CD4-positive, CD25-positive, alpha-beta regulatory T cell (primary cell): Measurements from ENCODE around the gene LRIF1. TPM values are rescaled to one million over a fixed set of nuclear protein-coding genes. Genes with fewer than 3 reads are reported as not detected.
"Not testable (repeated sequence)": the region's sequence is repeated elsewhere in the genome, so short reads cannot be mapped to it uniquely, and the experiment has no call there.

Experiments used
- ATAC-seq, 2 donors: fragments of 150-1000 bp; cut with Tn5 transposase; one replicate each; pipeline ENCODE4 v1.10.0; 2021; ENCODE audit warnings: low read depth in 2 of 2, moderate number of reproducible peaks in 2 of 2, moderate library complexity in 1 of 2
- DNase-seq, 3 donors: peaks; one replicate each; pipeline versions ENCODE4 v3.0.0 to v3.0.0-alpha.2; 2012 to 2022; ENCODE audit warnings: mixed read lengths in 1 of 3
- H3K27ac ChIP-seq: one replicate; pipeline ENCODE4 v1.7.0; 2013; ENCODE audit warnings: mild to moderate bottlenecking, low read length; ENCODE audit not compliant: insufficient read depth, poor library complexity, severe bottlenecking
- H3K27me3 ChIP-seq: one replicate; pipeline ENCODE4 v1.7.0; 2013; ENCODE audit warnings: low read length; ENCODE audit not compliant: control insufficient read depth, insufficient read depth
- H3K36me3 ChIP-seq: one replicate; pipeline ENCODE4 v1.7.0; 2013; ENCODE audit warnings: mild to moderate bottlenecking, low read length, moderate library complexity; ENCODE audit not compliant: control insufficient read depth, insufficient read depth
- H3K4me1 ChIP-seq: 2 replicates; pipeline ENCODE4 v1.7.0; 2013; ENCODE audit warnings: mild to moderate bottlenecking, low read length; ENCODE audit not compliant: insufficient read depth, control insufficient read depth, poor library complexity, severe bottlenecking
- H3K4me3 ChIP-seq: one replicate; pipeline ENCODE4 v1.7.0; 2013; ENCODE audit warnings: low read depth, mild to moderate bottlenecking, low read length, moderate library complexity
- H3K9me3 ChIP-seq, 2 experiments: 1 replicate in 1 of 2; 2 replicates in 1 of 2; pipeline ENCODE4 v1.7.0; 2013; ENCODE audit warnings: low read length in 2 of 2, mild to moderate bottlenecking in 1 of 2, moderate library complexity in 1 of 2; ENCODE audit not compliant: control insufficient read depth in 2 of 2
- H3K27ac Mint-ChIP-seq, 3 donors: one replicate each; pipeline ENCODE4 v1.8.0; 2020 to 2022; ENCODE audit warnings: mild to moderate bottlenecking in 3 of 3, mixed read lengths in 3 of 3, moderate library complexity in 2 of 3
- H3K27me3 Mint-ChIP-seq: one replicate; pipeline ENCODE4 v1.8.0; 2022; ENCODE audit warnings: mild to moderate bottlenecking, mixed read lengths
- H3K36me3 Mint-ChIP-seq: one replicate; pipeline ENCODE4 v1.8.0; 2020; ENCODE audit warnings: mixed read lengths
- H3K4me1 Mint-ChIP-seq, 4 donors: one replicate each; pipeline ENCODE4 v1.8.0; 2020 to 2022; ENCODE audit warnings: mixed read lengths in 4 of 4, mild to moderate bottlenecking in 1 of 4
- H3K4me3 Mint-ChIP-seq, 4 donors: one replicate each; pipeline ENCODE4 v1.8.0; 2020 to 2022; ENCODE audit warnings: mild to moderate bottlenecking in 4 of 4, mixed read lengths in 4 of 4, moderate library complexity in 3 of 4
- H3K9me3 Mint-ChIP-seq, 7 donors: one replicate each; pipeline ENCODE4 v1.8.0; 2020 to 2022; ENCODE audit warnings: mixed read lengths in 7 of 7, mild to moderate bottlenecking in 3 of 7, moderate library complexity in 2 of 7
- polyA plus RNA-seq, 4 donors: library from polyadenylated mRNA; unstranded; fragments of 300-500 nt; fragmentation: Illumina TruSeq; gene quantifications; one replicate each; pipeline ENCODE4 v1.2.3, GENCODE V29; 2021
- total RNA-seq: library from RNA; stranded (reverse); gene quantifications from one replicate; pipeline ENCODE4 v1.2.3, GENCODE V29; 2022

LRIF1 gene, protein sequence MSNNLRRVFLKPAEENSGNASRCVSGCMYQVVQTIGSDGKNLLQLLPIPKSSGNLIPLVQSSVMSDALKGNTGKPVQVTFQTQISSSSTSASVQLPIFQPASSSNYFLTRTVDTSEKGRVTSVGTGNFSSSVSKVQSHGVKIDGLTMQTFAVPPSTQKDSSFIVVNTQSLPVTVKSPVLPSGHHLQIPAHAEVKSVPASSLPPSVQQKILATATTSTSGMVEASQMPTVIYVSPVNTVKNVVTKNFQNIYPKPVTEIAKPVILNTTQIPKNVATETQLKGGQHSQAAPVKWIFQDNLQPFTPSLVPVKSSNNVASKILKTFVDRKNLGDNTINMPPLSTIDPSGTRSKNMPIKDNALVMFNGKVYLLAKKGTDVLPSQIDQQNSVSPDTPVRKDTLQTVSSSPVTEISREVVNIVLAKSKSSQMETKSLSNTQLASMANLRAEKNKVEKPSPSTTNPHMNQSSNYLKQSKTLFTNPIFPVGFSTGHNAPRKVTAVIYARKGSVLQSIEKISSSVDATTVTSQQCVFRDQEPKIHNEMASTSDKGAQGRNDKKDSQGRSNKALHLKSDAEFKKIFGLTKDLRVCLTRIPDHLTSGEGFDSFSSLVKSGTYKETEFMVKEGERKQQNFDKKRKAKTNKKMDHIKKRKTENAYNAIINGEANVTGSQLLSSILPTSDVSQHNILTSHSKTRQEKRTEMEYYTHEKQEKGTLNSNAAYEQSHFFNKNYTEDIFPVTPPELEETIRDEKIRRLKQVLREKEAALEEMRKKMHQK
- 3.6 TPM for total RNA-seq
- 10 to 100 TPM; 17.0 to 21.1 (median 18.5) TPM for polyA plus RNA-seq

DNA sequence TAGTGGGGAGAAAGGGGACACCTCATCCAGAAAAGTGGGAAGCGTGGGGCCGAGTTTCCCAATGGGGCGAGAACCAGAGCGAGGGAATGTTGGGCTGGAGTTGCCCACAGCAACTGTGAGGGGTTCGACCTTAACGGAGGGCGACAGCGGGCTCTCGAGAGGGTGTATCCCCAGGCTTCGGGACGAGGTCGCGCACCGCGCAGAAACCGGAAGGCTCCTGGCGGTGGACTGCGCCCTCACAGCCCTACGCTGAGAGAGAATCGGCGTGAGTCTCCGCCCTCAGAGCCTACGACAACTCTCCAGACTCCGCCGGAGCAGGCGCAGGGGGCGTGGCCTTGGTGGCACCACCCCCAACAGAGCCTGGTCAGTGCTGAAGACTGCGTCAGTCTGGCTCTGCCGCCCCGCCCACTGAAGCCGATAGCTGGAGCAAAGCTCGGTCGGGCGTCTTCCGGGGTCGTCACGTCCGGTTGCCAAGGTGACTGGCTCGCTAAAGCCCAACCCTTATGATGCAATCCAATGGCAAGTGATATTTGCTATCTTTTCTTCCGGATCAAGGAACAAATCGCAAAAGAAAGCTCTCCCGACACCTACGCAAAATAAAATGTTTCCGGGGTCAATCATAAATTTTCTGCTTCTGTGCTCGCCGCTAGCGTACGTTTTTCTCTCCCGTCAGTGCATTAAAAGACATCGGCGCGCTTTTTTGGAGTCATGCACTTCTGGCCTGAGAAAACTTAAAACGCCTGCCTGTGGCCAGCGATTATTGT is at the start of gene LRIF1:
Gene LRIF1 (minus strand): TSS at position 232 of the 764 bp plus-strand sequence. CDS start 234 bp downstream, outside the sequence.
- ATAC-seq: peak; percentile 97
- H3K4me3 Mint-ChIP-seq: peak within 1 kb of the TSS; percentile 88 to 95 (median 92)
- H3K36me3 ChIP-seq: no peaks in the 10 kb centered on the region
- peak within 1 kb of the TSS; percentile 98 to 99 (median 99) for H3K27ac Mint-ChIP-seq
- H3K9me3 ChIP-seq: peaks cover 52 to 83% of the 10 kb centered on the region in 2 experiments
- H3K27me3 ChIP-seq: peaks cover 19% of the 10 kb centered on the region
- H3K27ac ChIP-seq: peak within 1 kb of the TSS; percentile 98
- peak; percentile 99 to 100 (median 100) for DNase-seq
- H3K4me1 Mint-ChIP-seq: peaks cover 21 to 47% (median 31%) of the 10 kb centered on the region in 4 donors
- H3K4me1 ChIP-seq: peaks cover 21% of the 10 kb centered on the region
- peak within 1 kb of the TSS; percentile 94 for H3K4me3 ChIP-seq
- peaks cover 0 to 63% (median 39%) of the 10 kb centered on the region in 7 donors for H3K9me3 Mint-ChIP-seq
- peaks cover 14% of the 10 kb centered on the region for H3K27me3 Mint-ChIP-seq
- H3K36me3 Mint-ChIP-seq: peaks cover 24% of the 10 kb centered on the region

DNA sequence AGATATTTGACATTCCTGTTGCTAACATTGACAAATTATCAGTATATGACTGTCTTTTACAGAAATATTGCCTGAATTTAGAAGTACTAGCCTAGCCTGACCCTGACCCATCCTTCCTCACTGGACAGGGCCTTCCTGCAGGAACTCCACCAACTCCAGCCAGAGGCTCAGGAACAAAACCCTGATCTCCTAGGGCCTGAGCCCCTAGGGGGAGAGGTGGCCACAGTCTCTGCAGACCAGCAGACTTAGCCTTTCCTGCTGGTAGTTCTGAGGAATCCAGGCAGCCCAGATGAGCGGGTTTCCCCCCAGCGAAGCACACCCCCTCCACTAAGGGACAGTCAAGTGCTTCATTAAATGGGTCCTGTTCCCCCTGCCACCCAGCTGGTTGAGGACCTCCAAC is 44.3 kb upstream of the LRIF1 start:
- H3K36me3 Mint-ChIP-seq: no peaks in the 10 kb centered on the region
- H3K9me3 ChIP-seq: peaks cover 5 to 9% of the 10 kb centered on the region in 2 experiments
- H3K27me3 ChIP-seq: peaks cover 20% of the 10 kb centered on the region
- no peak for ATAC-seq
- no peak overlapping the region for H3K4me3 ChIP-seq
- H3K9me3 Mint-ChIP-seq: peaks cover 4 to 31% (median 14%) of the 10 kb centered on the region in 7 donors
- H3K4me1 ChIP-seq: no peaks in the 10 kb centered on the region
- no peak for DNase-seq
- H3K4me3 Mint-ChIP-seq: no peak overlapping the region
- H3K27ac ChIP-seq: no peak overlapping the region
- H3K27ac Mint-ChIP-seq: no peak overlapping the region
- no peaks in the 10 kb centered on the region for H3K4me1 Mint-ChIP-seq
- peaks cover 37% of the 10 kb centered on the region for H3K27me3 Mint-ChIP-seq
- no peaks in the 10 kb centered on the region for H3K36me3 ChIP-seq

DNA sequence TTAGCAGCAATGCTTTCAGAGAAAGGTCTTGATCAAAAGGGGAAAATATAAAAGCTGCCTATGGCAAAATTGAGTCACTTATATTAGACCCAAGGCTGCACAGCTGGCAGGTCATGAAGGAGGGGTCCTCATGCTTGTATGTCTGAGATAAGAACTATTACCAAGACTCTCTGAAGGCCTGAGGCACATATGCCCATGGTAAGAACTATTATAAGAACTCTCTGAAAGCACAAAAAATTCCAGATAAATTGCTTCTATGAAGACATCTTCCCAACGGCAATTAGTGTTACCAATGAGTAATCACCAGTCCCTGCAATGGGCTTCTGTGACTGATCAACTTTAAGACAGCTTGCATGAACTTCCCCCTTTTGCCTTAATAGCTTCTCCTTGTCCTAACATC is 42.8 kb upstream of the LRIF1 start:
- Histone ChIP-seq H3K9me3 (peaks cover 5 to 9% of the 10 kb centered on the region in 2 experiments), H3K4me3 (no peak overlapping the region), H3K27ac (no peak overlapping the region), H3K4me1 (no peaks in the 10 kb centered on the region), H3K36me3 (no peaks in the 10 kb centered on the region), H3K27me3 (peaks cover 21% of the 10 kb centered on the region)
- ATAC-seq (no peak), DNase-seq (no peak)
- Mint-ChIP-seq H3K9me3 (peaks cover 5 to 22% (median 8%) of the 10 kb centered on the region in 7 donors), H3K27ac (no peak overlapping the region), H3K4me3 (no peak overlapping the region), H3K27me3 (peaks cover 39% of the 10 kb centered on the region), H3K36me3 (no peaks in the 10 kb centered on the region), H3K4me1 (no peaks in the 10 kb centered on the region)

GRCh38 chr1:110999607-111000006 is 35.9 kb upstream of the LRIF1 start:
- H3K9me3 ChIP-seq, H3K4me1 Mint-ChIP-seq, H3K4me1 ChIP-seq, H3K36me3 Mint-ChIP-seq, H3K4me3 ChIP-seq, H3K36me3 ChIP-seq, H3K27ac ChIP-seq, ATAC-seq, DNase-seq, H3K27ac Mint-ChIP-seq, H3K4me3 Mint-ChIP-seq: not testable (repeated sequence)
- Mint-ChIP-seq H3K9me3 (peaks cover 0 to 13% (median 5%) of the 10 kb centered on the region in 7 donors), H3K27me3 (peaks cover 71% of the 10 kb centered on the region)
- peaks cover 17% of the 10 kb centered on the region for H3K27me3 ChIP-seq

GRCh38 chr1:110992329-110992728 is 28.6 kb upstream of the LRIF1 start:
- not testable (repeated sequence) for H3K36me3 ChIP-seq, H3K4me3 ChIP-seq, H3K27ac ChIP-seq, H3K9me3 ChIP-seq, H3K4me1 ChIP-seq, H3K9me3 Mint-ChIP-seq, ATAC-seq, H3K36me3 Mint-ChIP-seq, H3K4me1 Mint-ChIP-seq, H3K27ac Mint-ChIP-seq, H3K4me3 Mint-ChIP-seq
- peaks cover 42% of the 10 kb centered on the region for H3K27me3 Mint-ChIP-seq
- peaks cover 22% of the 10 kb centered on the region for H3K27me3 ChIP-seq
- peak in 2 of 3 donors; percentile 40 to 62 for DNase-seq

- H3K4me1 Mint-ChIP-seq, DNase-seq, H3K9me3 Mint-ChIP-seq, H3K4me1 ChIP-seq, H3K36me3 ChIP-seq, H3K4me3 ChIP-seq, H3K36me3 Mint-ChIP-seq, H3K9me3 ChIP-seq, H3K4me3 Mint-ChIP-seq, H3K27ac ChIP-seq, H3K27ac Mint-ChIP-seq, ATAC-seq: not testable (repeated sequence)
- H3K27me3 Mint-ChIP-seq: peaks cover 33% of the 10 kb centered on the region
- H3K27me3 ChIP-seq: peaks cover 16% of the 10 kb centered on the region
These were observed 27.6 kb upstream of the LRIF1 start for GRCh38 chr1:110991295-110991694.

DNA sequence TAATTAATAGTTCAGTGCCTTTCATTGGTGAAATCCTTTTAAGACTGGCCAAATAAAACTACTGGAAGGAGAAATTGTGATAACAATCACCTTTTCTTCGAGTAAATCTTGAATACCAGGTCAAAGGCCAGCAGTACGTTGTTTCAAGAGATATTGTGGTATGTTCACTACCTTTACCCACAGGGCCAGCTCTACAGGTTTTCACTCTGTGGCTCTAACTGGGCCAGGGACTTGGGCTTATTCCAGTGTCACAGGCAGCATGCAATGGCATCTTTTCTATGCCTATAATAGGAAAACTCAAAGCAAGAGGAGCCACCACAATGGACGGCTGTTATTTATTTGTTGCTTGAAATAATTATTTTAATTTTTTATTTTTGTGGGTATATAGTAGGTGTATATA is 26.8 kb upstream of the LRIF1 start:
- H3K27me3 ChIP-seq: peaks cover 16% of the 10 kb centered on the region
- no peaks in the 10 kb centered on the region for H3K36me3 ChIP-seq
- Mint-ChIP-seq H3K27me3 (peaks cover 26% of the 10 kb centered on the region), H3K9me3 (peaks cover 0 to 4% (median 0%) of the 10 kb centered on the region in 7 donors), H3K4me3 (no peak overlapping the region), H3K36me3 (no peaks in the 10 kb centered on the region), H3K27ac (no peak overlapping the region), H3K4me1 (peaks cover 0 to 2% (median 0%) of the 10 kb centered on the region in 4 donors)
- no peaks in the 10 kb centered on the region for H3K9me3 ChIP-seq
- H3K4me1 ChIP-seq: no peaks in the 10 kb centered on the region
- H3K4me3 ChIP-seq: no peak overlapping the region
- no peak for ATAC-seq
- no peak overlapping the region for H3K27ac ChIP-seq
- no peak for DNase-seq
